LHCN-M2 (cell line): ENCODE results near the gene LRRC32. TPM values are rescaled to one million over a fixed set of nuclear protein-coding genes. Genes with fewer than 3 reads are reported as not detected.
"Not testable (repeated sequence)": the region's sequence is repeated elsewhere in the genome, so short reads cannot be mapped to it uniquely, and the experiment has no call there.

ENCODE experiments used
- DNase-seq: peaks from one replicate; pipeline ENCODE4 v3.0.0-alpha.2; 2012; ENCODE audit warnings: low read depth
- total RNA-seq: library from RNA; depleted of rRNA; stranded (reverse); fragments of >200 nt; gene quantifications from 2 replicates; pipeline ENCODE4 v1.2.3, GENCODE V29; 2014; rRNA removed

Gene LRRC32
- total RNA-seq, 1 experiment from 2014 or later: 0.06 TPM

GRCh38 chr11:76613901-76614300 is 56.6 kb downstream of the LRRC32 start:
- DNase-seq: no peak

- no peak for DNase-seq
Measured at GRCh38 chr11:76612226-76612625, 58.3 kb downstream of the LRRC32 start.

GRCh38 chr11:76610871-76611475 is 59.6 kb downstream of the LRRC32 start:
- DNase-seq: no peak

GRCh38 chr11:76610371-76610770 is 60.2 kb downstream of the LRRC32 start:
- DNase-seq: no peak

GRCh38 chr11:76609736-76610370 is 60.7 kb downstream of the LRRC32 start:
- DNase-seq: no peak

GRCh38 chr11:76608879-76609460 is 61.6 kb downstream of the LRRC32 start:
- not testable (repeated sequence) for DNase-seq

GRCh38 chr11:76608228-76608627 is 62.3 kb downstream of the LRRC32 start:
- DNase-seq: not testable (repeated sequence)

Other genes starting within 250 kb of the LRRC32 start
- 19.3 and 21.1 TPM in 2 replicates for gene EMSY, start 225.7 kb downstream of the LRRC32 start, total RNA-seq
- 22.6 and 31.4 TPM in 2 replicates for gene TSKU, start 112.6 kb upstream of the LRRC32 start, total RNA-seq
- 11.1 and 12.5 TPM in 2 replicates for gene ACER3, start 190.2 kb upstream of the LRRC32 start, total RNA-seq